ENCODE measurements around the gene COPS3. TPM values are rescaled to one million over a fixed set of nuclear protein-coding genes. Genes with fewer than 3 reads are reported as not detected.

COPS3 gene
- total RNA-seq, 6 experiments from 2014 or later, result 82.3 to 93.7 (median 86.7) TPM

DNA sequence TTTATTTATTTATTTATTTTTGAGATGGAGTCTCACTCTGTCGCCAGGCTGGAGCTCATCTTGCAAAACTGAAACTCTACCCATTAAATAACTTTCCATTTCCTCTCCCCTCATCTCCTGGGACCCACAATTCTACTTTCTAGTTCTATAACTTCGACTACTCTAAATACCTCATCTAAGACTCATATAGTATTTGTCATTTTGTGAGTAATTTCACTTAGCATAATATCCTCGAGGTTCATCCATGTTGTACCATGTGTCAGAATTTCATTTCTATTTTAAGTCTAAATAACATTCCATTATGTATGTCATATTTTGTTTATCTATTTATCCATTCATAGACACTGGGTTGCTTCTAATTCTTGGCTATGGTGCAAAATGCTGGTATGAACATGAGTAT lies 17.1 kb upstream of the COPS3 start:
- Mint-ChIP-seq H3K27ac (no peak overlapping the region), H3K4me1 (ENCODE audit: low read depth) (peaks cover 36% of the 10 kb centered on the region), H3K9me3 (no peaks in the 10 kb centered on the region), H3K4me3 (peak overlapping the region; percentile 11; the same call in 1 of the 2 replicates), H3K27me3 (ENCODE audit: insufficient read depth) (no peaks in the 10 kb centered on the region; the same call in 1 of the 2 replicates), H3K36me3 (ENCODE audit: low read depth) (no peaks in the 10 kb centered on the region)
- no peak for DNase-seq
- TF ChIP-seq, protein P1, sequence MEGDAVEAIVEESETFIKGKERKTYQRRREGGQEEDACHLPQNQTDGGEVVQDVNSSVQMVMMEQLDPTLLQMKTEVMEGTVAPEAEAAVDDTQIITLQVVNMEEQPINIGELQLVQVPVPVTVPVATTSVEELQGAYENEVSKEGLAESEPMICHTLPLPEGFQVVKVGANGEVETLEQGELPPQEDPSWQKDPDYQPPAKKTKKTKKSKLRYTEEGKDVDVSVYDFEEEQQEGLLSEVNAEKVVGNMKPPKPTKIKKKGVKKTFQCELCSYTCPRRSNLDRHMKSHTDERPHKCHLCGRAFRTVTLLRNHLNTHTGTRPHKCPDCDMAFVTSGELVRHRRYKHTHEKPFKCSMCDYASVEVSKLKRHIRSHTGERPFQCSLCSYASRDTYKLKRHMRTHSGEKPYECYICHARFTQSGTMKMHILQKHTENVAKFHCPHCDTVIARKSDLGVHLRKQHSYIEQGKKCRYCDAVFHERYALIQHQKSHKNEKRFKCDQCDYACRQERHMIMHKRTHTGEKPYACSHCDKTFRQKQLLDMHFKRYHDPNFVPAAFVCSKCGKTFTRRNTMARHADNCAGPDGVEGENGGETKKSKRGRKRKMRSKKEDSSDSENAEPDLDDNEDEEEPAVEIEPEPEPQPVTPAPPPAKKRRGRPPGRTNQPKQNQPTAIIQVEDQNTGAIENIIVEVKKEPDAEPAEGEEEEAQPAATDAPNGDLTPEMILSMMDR (IDR thresholded peaks at IDR 0.05), result no peak

DNA sequence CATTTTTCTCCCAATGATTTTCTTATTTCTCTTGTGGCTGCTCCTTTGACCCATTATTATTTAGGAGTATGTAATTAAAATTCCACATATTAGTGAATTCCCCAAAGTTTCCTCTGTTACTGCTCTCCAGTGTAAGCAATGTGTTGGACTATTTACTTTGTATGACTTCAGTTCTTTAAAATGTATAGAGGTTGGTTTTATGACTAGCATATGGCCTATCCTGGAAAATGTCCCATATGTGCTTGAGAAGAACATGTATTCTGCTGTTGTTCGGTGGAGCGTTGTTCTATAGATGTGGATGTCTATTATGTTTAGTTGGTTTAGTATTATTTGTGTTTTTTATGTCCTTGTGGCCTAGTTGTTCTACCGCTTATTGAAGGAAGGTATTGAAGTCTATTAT lies 16.2 kb upstream of the COPS3 start:
- no peak overlapping the region; the same call in 1 of the 2 replicates for H3K27ac Mint-ChIP-seq
- no peaks in the 10 kb centered on the region; the same call in 1 of the 2 replicates for H3K27me3 Mint-ChIP-seq (ENCODE audit: insufficient read depth)
- H3K4me3 Mint-ChIP-seq, result no peak overlapping the region
- DNase-seq, result no peak
- H3K9me3 Mint-ChIP-seq, result no peaks in the 10 kb centered on the region
- TF ChIP-seq, protein P1 (IDR thresholded peaks at IDR 0.05), result no peak
- H3K4me1 Mint-ChIP-seq (ENCODE audit: low read depth), result peaks cover 32% of the 10 kb centered on the region
- no peaks in the 10 kb centered on the region for H3K36me3 Mint-ChIP-seq (ENCODE audit: low read depth)

- Mint-ChIP-seq H3K4me1 (ENCODE audit: low read depth) (peaks cover 29% of the 10 kb centered on the region), H3K27ac (no peak overlapping the region), H3K4me3 (no peak overlapping the region), H3K9me3 (no peaks in the 10 kb centered on the region), H3K36me3 (ENCODE audit: low read depth) (no peaks in the 10 kb centered on the region), H3K27me3 (ENCODE audit: insufficient read depth) (peaks cover 1% of the 10 kb centered on the region)
- TF ChIP-seq, protein P1 (IDR thresholded peaks at IDR 0.05), result no peak
- no peak for DNase-seq
Measured at GRCh38 chr17:17295141-17295540, 14.1 kb upstream of the COPS3 start.

DNA sequence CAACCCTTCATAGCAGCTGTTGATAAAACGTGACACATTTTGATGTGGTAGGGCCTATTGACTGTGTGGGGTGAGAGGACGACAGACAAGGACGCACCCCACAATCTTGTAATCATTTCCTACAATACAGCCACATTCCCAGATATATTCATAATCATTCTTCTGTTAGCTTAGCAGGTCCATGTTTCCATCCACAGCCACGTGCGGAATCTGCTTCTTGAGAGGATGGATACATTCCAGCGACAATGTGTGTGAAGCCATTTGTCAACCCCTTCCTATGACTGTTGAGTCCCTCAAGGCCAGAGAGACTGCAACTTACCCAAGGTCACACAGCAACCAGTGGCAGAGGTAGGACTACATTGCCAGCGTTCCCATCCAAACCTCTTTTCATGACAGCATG lies 8.7 kb upstream of the COPS3 start:
- Mint-ChIP-seq H3K9me3 (no peaks in the 10 kb centered on the region), H3K4me1 (ENCODE audit: low read depth) (no peaks in the 10 kb centered on the region), H3K36me3 (ENCODE audit: low read depth) (no peaks in the 10 kb centered on the region), H3K4me3 (no peak overlapping the region), H3K27me3 (ENCODE audit: insufficient read depth) (peaks cover 8% of the 10 kb centered on the region), H3K27ac (no peak overlapping the region)
- no peak for DNase-seq
- TF ChIP-seq, protein P1 (IDR thresholded peaks at IDR 0.05), result no peak

- no peak for DNase-seq
- Mint-ChIP-seq H3K4me1 (ENCODE audit: low read depth) (no peaks in the 10 kb centered on the region), H3K9me3 (no peaks in the 10 kb centered on the region), H3K36me3 (ENCODE audit: low read depth) (no peaks in the 10 kb centered on the region), H3K27ac (no peak overlapping the region), H3K27me3 (ENCODE audit: insufficient read depth) (peaks cover 8% of the 10 kb centered on the region), H3K4me3 (no peak overlapping the region)
- TF ChIP-seq, protein P1 (IDR thresholded peaks at IDR 0.05), result no peak
Measured at GRCh38 chr17:17289086-17289485, 8.0 kb upstream of the COPS3 start.

GRCh38 chr17:17285951-17286350 lies 4.9 kb upstream of the COPS3 start:
- H3K27me3 Mint-ChIP-seq (ENCODE audit: insufficient read depth), result peaks cover 10% of the 10 kb centered on the region
- H3K9me3 Mint-ChIP-seq, result no peaks in the 10 kb centered on the region
- TF ChIP-seq, protein P1 (IDR thresholded peaks at IDR 0.05), result no peak
- no peaks in the 10 kb centered on the region for H3K36me3 Mint-ChIP-seq (ENCODE audit: low read depth)
- no peak for DNase-seq
- H3K4me3 Mint-ChIP-seq, result no peak overlapping the region
- H3K27ac Mint-ChIP-seq, result no peak overlapping the region
- H3K4me1 Mint-ChIP-seq (ENCODE audit: low read depth), result peaks cover 15% of the 10 kb centered on the region
